ENCODE measurements around the gene INPP4A. TPM values are rescaled to one million over a fixed set of nuclear protein-coding genes. Genes with fewer than 3 reads are reported as not detected.

Gene INPP4A
- total and polyA plus RNA-seq, 9 of the 15 experiments (the other 6 are each of a cell fraction or from before 2014, with no cell fraction given): 1.8 to 15.7 (median 8.3) TPM

DNA sequence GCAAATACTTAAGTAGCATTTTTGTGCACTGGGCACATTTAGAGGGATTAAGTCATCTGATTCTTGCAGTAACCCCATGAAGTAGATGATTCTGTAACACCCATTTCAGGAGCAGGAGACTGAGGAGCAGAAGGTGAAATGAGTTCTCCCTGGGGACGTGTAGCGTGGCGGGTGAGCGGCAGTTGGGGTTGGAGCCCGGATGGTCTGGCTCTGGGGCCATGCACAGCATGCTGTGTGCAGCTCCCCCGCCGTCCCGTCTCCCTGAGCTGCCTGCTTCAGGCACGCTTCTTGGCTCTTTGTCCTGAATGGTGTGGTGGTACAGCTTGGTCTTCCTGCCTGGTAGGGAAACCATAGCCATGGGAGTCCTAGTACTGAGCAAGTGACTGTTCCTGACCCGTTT lies 32.4 kb downstream of the INPP4A start:
- CTCF ChIA-PET (ENCODE audit: low intra/inter-chr PET ratio): no interaction called here

More for the DNA sequence above, 32.4 kb downstream of the INPP4A start:
- no peak overlapping the region for H3K4me3 ChIP-seq
- H3K36me3 ChIP-seq (ENCODE audit: control insufficient read depth, insufficient read depth, low read length): no peaks in the 10 kb centered on the region
- H4K20me1 ChIP-seq (replicated peaks; ENCODE audit: control insufficient read depth, insufficient read depth, low read length): peaks cover 43% of the 10 kb centered on the region
- peaks cover 17% of the 10 kb centered on the region for H3K9me1 ChIP-seq (ENCODE audit: control insufficient read depth, insufficient read depth, low read length)
- peaks cover 4% of the 10 kb centered on the region; the same call in 2 of the 3 replicates for H3K79me2 ChIP-seq (ENCODE audit: control insufficient read depth, insufficient read depth, low read length)
- in situ Hi-C loops (cut with MboI): no loop called here
- H3K9me3 ChIP-seq (replicated peaks; ENCODE audit: control insufficient read depth, insufficient read depth, low read depth, low read length): no peaks in the 10 kb centered on the region
- no peaks in the 10 kb centered on the region for H3K27me3 ChIP-seq (ENCODE audit: control insufficient read depth in 2 of 2, insufficient read depth in 2 of 2, low read length in 2 of 2)
- WGBS (ENCODE audit: insufficient coverage, low coverage, missing lambda C conversion rate): 83% methylated on average over 10 of the region's 10 CpGs
- TF ChIP-seq CREM (IDR thresholded peaks at IDR 0.05; ENCODE audit: low read depth) (no peak), LARP7 (IDR thresholded peaks at IDR 0.05) (no peak), ZNF239 (CRISPR knock-in tag; IDR thresholded peaks at IDR 0.05) (no peak), EWSR1 (IDR thresholded peaks at IDR 0.05; ENCODE audit: borderline replicate concordance, low read depth, partially characterized antibody) (no peak), ZNF253 (CRISPR knock-in tag; conservative IDR thresholded peaks at IDR 0.05) (no peak), TAF1 (IDR thresholded peaks at IDR 0.05; ENCODE audit: control insufficient read depth, extremely low read depth, insufficient read depth, low read length, severe bottlenecking) (no peak), HDGF (IDR thresholded peaks at IDR 0.05) (no peak), TBP (optimal IDR thresholded peaks at IDR 0.05; ENCODE audit: low read depth, low read length) (no peak), GTF2A2 (tag; IDR thresholded peaks at IDR 0.05) (no peak), JUNB (CRISPR knock-in tag; conservative IDR thresholded peaks at IDR 0.05) (no peak), DIDO1 (tag; IDR thresholded peaks at IDR 0.05; ENCODE audit: low read depth) (no peak), GATAD2A (IDR thresholded peaks at IDR 0.05) (no peak), MLX (CRISPR knock-in tag; conservative IDR thresholded peaks at IDR 0.05) (no peak), ZNF23 (CRISPR knock-in tag; IDR thresholded peaks at IDR 0.05) (no peak), XRCC4 (IDR thresholded peaks at IDR 0.05; ENCODE audit: extremely low read depth, insufficient read depth, insufficient read length) (no peak), ZNF444 (CRISPR knock-in tag; IDR thresholded peaks at IDR 0.05) (no peak), NFXL1 (CRISPR knock-in tag; IDR thresholded peaks at IDR 0.05) (no peak), CREB1 (IDR thresholded peaks at IDR 0.05) (no peak), CREB1 (CRISPR knock-in tag; IDR thresholded peaks at IDR 0.05) (no peak), RNF219 (CRISPR knock-in tag; IDR thresholded peaks at IDR 0.05) (no peak)
- TF ChIP-seq, protein P1, sequence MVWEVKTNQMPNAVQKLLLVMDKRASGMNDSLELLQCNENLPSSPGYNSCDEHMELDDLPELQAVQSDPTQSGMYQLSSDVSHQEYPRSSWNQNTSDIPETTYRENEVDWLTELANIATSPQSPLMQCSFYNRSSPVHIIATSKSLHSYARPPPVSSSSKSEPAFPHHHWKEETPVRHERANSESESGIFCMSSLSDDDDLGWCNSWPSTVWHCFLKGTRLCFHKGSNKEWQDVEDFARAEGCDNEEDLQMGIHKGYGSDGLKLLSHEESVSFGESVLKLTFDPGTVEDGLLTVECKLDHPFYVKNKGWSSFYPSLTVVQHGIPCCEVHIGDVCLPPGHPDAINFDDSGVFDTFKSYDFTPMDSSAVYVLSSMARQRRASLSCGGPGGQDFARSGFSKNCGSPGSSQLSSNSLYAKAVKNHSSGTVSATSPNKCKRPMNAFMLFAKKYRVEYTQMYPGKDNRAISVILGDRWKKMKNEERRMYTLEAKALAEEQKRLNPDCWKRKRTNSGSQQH (CRISPR knock-in tag; IDR thresholded peaks at IDR 0.05): no peak
- ATAC-seq: no peak
- FAIRE-seq: no peak
- peaks cover 3 to 28% of the 10 kb centered on the region in 2 experiments; a peak in 3 of 5 replicates for H3K4me1 ChIP-seq (replicated peaks in 1 of 2; ENCODE audit: control insufficient read depth in 2 of 2, insufficient read depth in 2 of 2, low read length in 2 of 2)
- no TSS peak for BruUV-seq (replicated peaks)
- intact Hi-C loops (cut with micrococcal nuclease): no loop called here
- POLR2A ChIA-PET: interaction anchor here (1.4 kb wide), 1 partner anchor 11 kb away, joined by 3 read pairs; no protein-coding TSS in a partner anchor
- DNase-seq (ENCODE audit: extremely low read depth in 1 of 4, low spot score in 3 of 4): no peak
- H3K27ac ChIP-seq (ENCODE audit: extremely low read depth, low read depth, low read length): no peak overlapping the region
- H3K4me2 ChIP-seq (ENCODE audit: insufficient read depth, low read length): no peak overlapping the region
- no peak overlapping the region for H3K9ac ChIP-seq (ENCODE audit: insufficient read depth in 1 of 2, low read depth in 2 of 2, low read length in 2 of 2)
- H2AFZ ChIP-seq (ENCODE audit: low read depth, low read length): no peak overlapping the region
